Measurements from ENCODE around the gene SLC37A1. TPM values are rescaled to one million over a fixed set of nuclear protein-coding genes. Genes with fewer than 3 reads are reported as not detected.

SLC37A1 gene
- total and polyA plus RNA-seq, 9 of the 15 experiments (the other 6 are each of a cell fraction or from before 2014, with no cell fraction given): 0.06 to 3.4 (median 0.40) TPM

GRCh38 chr21:42535602-42536171 is 22.0 kb downstream of the SLC37A1 start:
- H2AFZ ChIP-seq (ENCODE audit: low read depth, low read length): no peak overlapping the region
- no TSS peak for BruUV-seq (replicated peaks)
- H3K4me3 ChIP-seq: no peak overlapping the region
- 6% methylated on average over 17 of the region's 17 CpGs for WGBS (ENCODE audit: insufficient coverage, low coverage, missing lambda C conversion rate)
- ChIA-PET POLR2A (interaction anchor here (2.3 to 3.5 kb wide), 2 partner anchors 9 to 10 kb away, joined by 11 to 14 read pairs; no protein-coding TSS in a partner anchor), CTCF (ENCODE audit: low intra/inter-chr PET ratio) (no interaction called here)
- peaks cover 14% of the 10 kb centered on the region for H4K20me1 ChIP-seq (replicated peaks; ENCODE audit: control insufficient read depth, insufficient read depth, low read length)
- no peak overlapping the region for H3K9ac ChIP-seq (ENCODE audit: insufficient read depth in 1 of 2, low read depth in 2 of 2, low read length in 2 of 2)
- TF ChIP-seq ZNF184 (CRISPR knock-in tag; IDR thresholded peaks at IDR 0.05) (no peak), NFIC (IDR thresholded peaks at IDR 0.05) (peak; percentile 57), ZNF316 (IDR thresholded peaks at IDR 0.05) (no peak), RNF2 (IDR thresholded peaks at IDR 0.05) (peak; percentile 60; the same call in 1 of the 2 replicates), CBX8 (IDR thresholded peaks at IDR 0.05; ENCODE audit: borderline replicate concordance, extremely low read depth, low read depth, low read length, poor library complexity, severe bottlenecking) (peak; percentile 92)
- H3K27ac ChIP-seq (ENCODE audit: extremely low read depth, low read depth, low read length): no peak overlapping the region
- no peaks in the 10 kb centered on the region for H3K79me2 ChIP-seq (ENCODE audit: control insufficient read depth, insufficient read depth, low read length)
- ATAC-seq: no peak
- H3K9me1 ChIP-seq (ENCODE audit: control insufficient read depth, insufficient read depth, low read length): no peaks in the 10 kb centered on the region
- no peak for FAIRE-seq
- H3K27me3 ChIP-seq (ENCODE audit: control insufficient read depth in 2 of 2, insufficient read depth in 2 of 2, low read length in 2 of 2): peaks cover 59 to 82% of the 10 kb centered on the region in 2 experiments
- intact Hi-C loops (cut with micrococcal nuclease): loop anchor here (5.0 to 10.0 kb wide), 4 partner anchors 68 to 381 kb away; partner anchors contain the start of gene TFF1
- H3K36me3 ChIP-seq (ENCODE audit: control insufficient read depth, insufficient read depth, low read length): no peaks in the 10 kb centered on the region
- in situ Hi-C loops (cut with MboI): no loop called here
- no peaks in the 10 kb centered on the region for H3K9me3 ChIP-seq (replicated peaks; ENCODE audit: control insufficient read depth, insufficient read depth, low read depth, low read length)
- H3K4me1 ChIP-seq (replicated peaks in 1 of 2; ENCODE audit: control insufficient read depth in 2 of 2, insufficient read depth in 2 of 2, low read length in 2 of 2): peaks cover 9 to 12% of the 10 kb centered on the region in 2 experiments
- no peak for DNase-seq (ENCODE audit: extremely low read depth in 1 of 4, low spot score in 3 of 4)
- no peak overlapping the region for H3K4me2 ChIP-seq (ENCODE audit: insufficient read depth, low read length)

DNA sequence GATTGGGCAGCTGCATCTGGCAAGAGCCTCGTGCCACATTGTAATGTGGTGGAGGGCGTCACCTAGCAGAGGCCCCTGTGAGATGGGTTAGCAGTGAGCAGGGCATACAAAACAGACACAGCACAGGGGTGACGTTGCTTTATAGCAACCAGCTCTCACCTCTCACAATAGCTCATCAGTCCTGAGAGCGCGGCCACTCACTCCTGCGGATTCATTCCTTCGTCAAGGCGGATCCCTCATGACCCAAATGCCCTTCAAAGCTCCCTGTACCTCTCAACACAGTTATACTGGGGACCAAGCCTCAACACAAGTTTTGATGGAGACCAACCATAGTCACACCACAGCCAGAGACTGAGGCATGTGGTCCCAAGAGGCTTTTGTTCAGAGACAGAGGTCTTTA is 22.9 kb downstream of the SLC37A1 start:
- Histone ChIP-seq H3K79me2 (ENCODE audit: control insufficient read depth, insufficient read depth, low read length) (no peaks in the 10 kb centered on the region), H3K9ac (ENCODE audit: insufficient read depth in 1 of 2, low read depth in 2 of 2, low read length in 2 of 2) (no peak overlapping the region), H3K27me3 (ENCODE audit: control insufficient read depth in 2 of 2, insufficient read depth in 2 of 2, low read length in 2 of 2) (peaks cover 52 to 73% of the 10 kb centered on the region in 2 experiments), H3K9me3 (replicated peaks; ENCODE audit: control insufficient read depth, insufficient read depth, low read depth, low read length) (no peaks in the 10 kb centered on the region), H3K36me3 (ENCODE audit: control insufficient read depth, insufficient read depth, low read length) (no peaks in the 10 kb centered on the region), H3K4me1 (replicated peaks in 1 of 2; ENCODE audit: control insufficient read depth in 2 of 2, insufficient read depth in 2 of 2, low read length in 2 of 2) (peaks cover 8 to 9% of the 10 kb centered on the region in 2 experiments), H3K4me3 (no peak overlapping the region), H3K4me2 (ENCODE audit: insufficient read depth, low read length) (no peak overlapping the region), H3K9me1 (ENCODE audit: control insufficient read depth, insufficient read depth, low read length) (no peaks in the 10 kb centered on the region), H3K27ac (ENCODE audit: extremely low read depth, low read depth, low read length) (no peak overlapping the region), H2AFZ (ENCODE audit: low read depth, low read length) (no peak overlapping the region), H4K20me1 (replicated peaks; ENCODE audit: control insufficient read depth, insufficient read depth, low read length) (peaks cover 14% of the 10 kb centered on the region)
- intact Hi-C loops (cut with micrococcal nuclease) (loop anchor here (5.0 to 10.0 kb wide), 4 partner anchors 69 to 382 kb away; partner anchors contain the start of gene TFF1), in situ Hi-C loops (cut with MboI) (no loop called here)
- 16% methylated on average over 8 of the region's 8 CpGs for WGBS (ENCODE audit: insufficient coverage, low coverage, missing lambda C conversion rate)
- ATAC-seq: no peak
- no peak for DNase-seq (ENCODE audit: extremely low read depth in 1 of 4, low spot score in 3 of 4)
- TF ChIP-seq ZNF764 (CRISPR knock-in tag; IDR thresholded peaks at IDR 0.05; ENCODE audit: low read depth) (no peak), IRF2 (CRISPR knock-in tag; IDR thresholded peaks at IDR 0.05) (0 out of 2 replicates have a peak, but pooled peaks have one; percentile 39)
- no TSS peak for BruUV-seq (replicated peaks)
- FAIRE-seq: no peak
- CTCF ChIA-PET (ENCODE audit: low intra/inter-chr PET ratio): no interaction called here
- POLR2A ChIA-PET: interaction anchor here (2.3 to 3.5 kb wide), 2 partner anchors 9 to 10 kb away, joined by 11 to 14 read pairs; no protein-coding TSS in a partner anchor

Measured in K562 (cell line).